ENCODE measurements around the gene LGMN.

Gene LGMN

DNA sequence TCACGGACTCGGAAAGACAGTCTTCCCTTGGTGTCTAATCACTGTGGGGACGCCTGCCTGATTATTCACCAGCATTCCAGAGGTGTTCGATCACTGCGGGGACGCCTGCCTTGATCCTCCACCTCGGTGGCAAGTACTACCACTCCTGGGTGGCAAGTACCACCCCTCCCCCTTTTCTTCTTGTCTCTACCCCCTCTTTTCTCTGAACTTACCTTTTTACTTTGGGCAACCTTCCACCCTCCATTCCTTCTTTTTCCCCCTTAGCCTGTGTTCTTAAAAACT is 12.0 kb upstream of the LGMN start:
- DNase-seq (ENCODE audit: low read depth), result no peak

DNA sequence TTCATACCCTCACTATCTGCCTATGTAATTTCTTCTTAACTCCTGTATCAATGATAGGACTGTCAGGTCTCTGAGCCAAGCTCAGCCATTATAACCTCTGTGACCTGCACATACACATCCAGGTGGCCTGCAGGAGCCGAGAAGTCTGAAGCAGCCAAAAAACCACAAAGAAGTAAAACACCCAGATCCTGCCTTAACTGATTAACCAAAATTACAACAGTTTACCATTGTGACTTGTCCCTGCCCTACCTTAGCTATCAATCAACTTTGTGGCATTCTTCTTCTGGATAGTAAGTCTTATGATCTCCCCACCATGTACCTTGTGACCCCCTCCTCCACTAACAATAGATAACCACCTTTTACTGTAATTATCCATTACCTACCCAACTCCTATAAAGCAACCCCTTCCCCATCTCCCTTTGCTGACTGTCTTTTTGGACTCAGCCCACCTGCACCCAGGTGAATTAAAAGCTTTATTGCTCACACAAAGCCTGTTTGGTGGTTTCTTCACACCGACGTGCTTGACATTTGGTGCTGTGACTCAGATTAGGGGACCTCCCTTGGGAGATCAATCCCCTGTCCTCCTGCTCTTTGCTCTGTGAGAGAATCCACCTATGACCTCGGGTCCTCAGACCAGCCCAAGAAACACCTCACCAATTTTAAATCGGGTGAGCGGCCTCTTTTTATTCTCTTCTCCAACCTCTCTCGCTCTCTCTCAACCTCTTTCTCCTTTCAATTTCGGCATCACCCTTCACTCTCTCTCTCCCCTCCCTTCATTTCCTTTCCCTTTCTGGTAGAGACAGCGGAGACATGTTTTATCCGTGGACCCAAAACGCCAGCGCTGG is 11.5 kb upstream of the LGMN start:
- no peak for DNase-seq (ENCODE audit: low read depth)

DNA sequence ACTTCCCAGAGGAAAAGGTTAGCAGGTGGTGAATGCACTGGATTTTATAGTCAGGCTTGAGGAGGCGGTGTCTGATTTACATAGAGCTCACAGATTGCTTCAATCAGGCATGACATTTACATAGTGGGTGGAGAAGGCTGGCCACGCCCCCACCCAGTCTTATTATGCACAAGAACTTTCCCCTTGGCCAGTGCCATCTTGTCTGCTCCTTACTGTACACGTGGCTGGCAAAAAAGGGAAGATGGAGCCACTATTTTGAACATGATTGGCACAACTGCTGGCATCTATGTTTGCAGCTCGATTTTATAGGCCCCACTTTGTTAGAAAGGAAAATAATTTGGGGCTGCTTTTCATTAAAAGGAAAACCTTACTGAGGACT is 10.9 kb upstream of the LGMN start:
- no peak for DNase-seq (ENCODE audit: low read depth)

DNA sequence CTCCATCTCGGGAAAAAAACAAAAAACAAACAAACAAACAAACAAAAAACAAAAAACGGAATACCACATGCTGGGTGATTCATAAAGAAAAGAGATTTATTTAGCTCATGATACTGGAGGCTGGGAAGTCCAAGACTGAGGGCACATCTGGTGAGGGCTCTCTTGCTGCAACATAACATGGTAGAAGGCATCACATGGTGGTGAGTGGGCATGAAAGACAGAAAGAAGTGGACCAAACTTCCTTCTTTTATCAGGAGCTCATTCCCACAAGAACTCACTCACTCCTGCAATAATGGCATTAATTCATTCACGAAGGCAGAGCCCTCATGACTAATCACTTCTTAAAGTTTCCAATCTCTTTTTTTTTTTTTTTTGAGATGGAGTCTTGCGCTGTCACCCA is 8.0 kb upstream of the LGMN start:
- DNase-seq (ENCODE audit: low read depth), result no peak

DNA sequence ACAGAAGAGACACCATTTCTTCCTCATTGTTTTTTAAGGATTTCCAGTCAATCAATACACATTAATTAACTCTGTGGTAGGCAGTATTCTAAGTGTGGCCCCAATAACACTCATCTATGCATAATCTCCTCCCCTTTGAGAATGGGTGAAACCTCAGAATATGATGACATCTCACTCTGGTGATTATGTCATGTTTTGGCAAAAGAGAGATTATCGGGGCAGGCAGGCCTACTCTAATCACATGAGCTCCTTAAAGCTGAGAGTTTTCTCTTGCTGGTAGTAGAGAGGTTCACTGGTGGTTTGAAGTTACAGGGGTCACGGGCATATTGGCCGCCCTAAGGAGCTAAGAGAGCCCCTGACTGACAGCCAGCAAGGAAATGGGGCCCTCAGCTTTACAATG is 7.1 kb upstream of the LGMN start:
- DNase-seq (ENCODE audit: low read depth), result no peak

DNA sequence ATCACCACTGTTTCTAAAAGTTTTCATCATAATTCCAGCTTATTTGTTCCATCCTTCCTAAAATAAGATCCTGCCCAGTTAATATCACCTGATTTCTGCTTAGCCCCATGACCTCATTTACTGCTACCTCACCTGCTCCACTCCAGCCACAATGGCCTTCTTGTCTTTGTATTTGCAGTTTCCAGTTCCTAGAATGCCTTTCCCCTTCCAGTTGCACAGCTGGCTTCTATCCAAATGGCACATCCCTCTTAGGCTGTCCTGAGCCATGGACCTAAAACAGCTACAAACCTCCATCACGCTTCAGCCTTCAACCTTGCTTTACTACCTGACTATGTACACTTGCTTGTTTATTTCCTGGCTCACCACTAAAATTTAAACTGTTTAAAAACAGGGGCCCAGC is 6.5 kb upstream of the LGMN start:
- DNase-seq (ENCODE audit: low read depth), result no peak

DNA sequence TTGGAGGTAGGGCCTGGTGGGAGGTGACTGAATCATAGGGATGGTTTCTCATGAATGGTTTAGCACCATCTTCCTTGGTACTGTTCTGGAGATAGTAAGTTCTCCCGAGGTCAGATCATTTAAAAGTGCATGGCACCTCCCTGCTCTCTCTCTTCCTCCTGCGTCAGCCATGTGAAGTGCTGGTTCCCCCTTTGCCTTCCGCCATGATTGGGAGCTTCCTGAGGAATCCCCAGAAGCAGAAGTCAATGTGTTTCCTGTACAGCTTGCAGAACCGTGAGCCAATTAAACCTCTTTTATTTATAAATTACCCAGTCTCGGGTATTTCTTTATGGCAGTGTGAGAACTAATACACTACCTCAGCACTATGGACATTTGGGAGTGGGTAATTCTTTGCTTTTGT is 4.8 kb upstream of the LGMN start:
- DNase-seq (ENCODE audit: low read depth), result no peak

DNA sequence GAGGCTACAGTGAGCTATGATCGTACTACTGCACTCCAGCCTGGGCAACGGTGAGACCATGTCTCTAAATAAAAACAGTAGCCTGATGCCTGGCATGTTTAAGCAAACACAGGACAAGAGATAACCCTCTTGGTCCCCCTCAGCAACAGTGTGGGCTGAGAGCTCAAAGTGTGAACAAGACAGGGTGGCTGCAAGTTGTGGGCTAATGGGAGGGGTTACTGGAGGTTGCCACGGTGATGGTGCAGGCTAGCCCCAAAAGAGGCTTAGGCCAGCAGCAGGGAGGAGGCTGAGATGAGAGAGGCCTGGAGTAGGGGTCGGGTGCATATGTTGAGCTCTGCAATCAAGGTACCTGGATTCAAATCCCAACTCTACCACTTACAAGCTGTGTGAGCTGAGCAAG is 3.4 kb upstream of the LGMN start:
- no peak for DNase-seq (ENCODE audit: low read depth)

DNA sequence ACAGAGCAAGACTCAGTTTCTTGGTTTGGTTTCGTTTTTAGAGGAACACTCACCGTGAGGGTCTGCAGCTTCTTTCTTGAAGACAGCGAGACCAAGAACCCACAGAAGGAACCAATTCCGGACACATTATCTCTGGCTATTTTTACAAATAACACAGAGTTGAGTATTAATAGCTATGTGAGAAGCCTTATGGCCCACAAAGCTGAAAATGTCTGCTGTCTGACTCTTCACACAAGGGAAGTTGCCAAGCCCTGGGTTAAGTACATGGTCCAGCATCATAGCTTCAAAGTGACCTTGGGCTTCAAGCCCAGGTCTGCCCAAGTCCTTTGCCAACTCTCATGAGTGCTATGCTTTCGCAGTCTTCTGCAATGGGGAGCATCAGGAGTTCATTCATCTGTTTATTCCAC is 2.6 kb upstream of the LGMN start:
- DNase-seq (ENCODE audit: low read depth), result no peak

DNA sequence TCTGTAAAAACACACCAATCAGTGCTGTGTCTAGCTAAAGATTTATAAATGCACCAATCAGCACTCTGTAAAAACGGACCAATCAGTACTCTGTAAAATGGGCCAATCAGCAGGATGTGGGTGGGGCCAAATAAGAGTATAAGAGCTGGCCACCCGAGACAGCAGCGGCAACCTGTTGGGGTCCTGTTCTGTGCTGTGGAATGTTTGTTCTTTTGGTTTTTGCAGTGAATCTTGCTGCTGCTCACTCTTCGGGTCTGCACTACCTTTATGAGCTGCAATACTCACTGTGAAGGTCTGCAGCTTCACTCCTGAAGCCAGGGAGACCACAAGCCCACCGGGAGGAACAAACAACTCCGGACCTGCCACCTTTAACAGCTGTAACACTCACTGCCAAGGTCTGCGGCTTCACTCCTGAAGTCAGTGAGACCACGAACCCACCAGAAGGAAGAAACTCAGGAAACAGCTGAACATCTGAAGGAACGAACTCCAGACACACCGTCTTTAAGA is 1.8 kb upstream of the LGMN start:
- peak; percentile 15 for DNase-seq (ENCODE audit: low read depth)

DNA sequence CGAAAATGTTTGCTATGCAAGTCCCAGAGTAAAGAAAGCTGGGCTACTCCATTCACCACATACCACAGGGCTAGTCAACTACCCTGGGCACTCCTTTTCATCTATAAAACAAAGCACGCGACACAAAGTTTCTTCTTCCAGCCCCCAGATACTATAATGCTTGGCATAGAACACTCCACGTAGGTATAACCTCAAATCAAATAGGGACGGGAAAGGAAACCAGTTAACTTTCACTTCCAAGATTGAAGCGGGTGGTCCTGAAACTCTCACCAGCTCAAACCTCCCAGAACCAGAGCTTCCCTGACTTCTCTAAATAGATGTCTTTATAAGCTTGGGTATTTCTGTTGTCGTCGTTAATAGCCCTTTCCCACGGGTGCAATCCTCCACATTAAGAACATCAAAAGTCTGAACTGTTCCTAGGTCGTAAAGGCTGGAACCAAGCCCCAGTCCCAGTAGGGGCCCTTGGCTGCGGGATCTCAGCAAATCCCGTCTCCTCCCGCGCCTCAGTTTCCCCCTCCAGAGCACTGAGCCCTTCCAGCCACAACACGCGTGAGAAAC is 647 bp downstream of the LGMN start:
- no peak for DNase-seq (ENCODE audit: low read depth)

DNA sequence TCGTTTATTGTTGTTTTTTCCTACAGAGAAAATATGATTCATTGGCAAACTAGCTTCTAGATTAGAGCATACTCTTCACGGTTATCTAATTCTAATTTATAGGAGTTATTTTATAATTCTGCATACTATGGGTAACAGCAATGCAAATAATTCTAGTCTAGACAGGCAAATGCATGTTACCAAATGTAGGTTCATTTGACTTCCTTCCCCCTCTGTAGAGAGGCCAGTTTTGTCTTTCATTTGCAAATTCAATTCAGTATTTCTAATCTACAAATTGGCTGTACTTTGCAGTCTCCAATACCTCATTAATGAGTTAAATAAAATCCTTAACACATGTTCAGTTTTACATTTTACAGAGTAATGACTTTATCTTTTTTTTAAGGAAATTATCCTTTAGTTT is 4.2 kb downstream of the LGMN start:
- DNase-seq (ENCODE audit: low read depth), result no peak

DNA sequence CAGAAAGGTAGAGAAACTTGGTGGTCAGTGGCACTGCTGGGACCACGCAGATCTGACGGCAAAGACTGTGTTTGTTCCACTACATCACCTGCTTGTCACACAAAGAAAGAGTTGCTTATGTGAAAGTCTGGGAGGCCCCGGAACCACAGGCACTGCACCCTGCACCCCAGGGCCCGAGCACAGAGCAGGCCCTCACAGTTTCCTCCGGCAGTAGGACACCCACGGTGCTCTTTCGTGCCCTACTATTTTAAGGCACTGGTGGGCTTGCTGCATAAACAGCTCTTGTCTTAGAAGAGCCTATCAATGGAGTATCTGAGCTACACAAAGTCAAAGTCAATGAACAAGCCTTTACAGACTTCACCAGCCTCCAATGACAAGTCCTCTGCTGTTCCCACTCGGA is 8.0 kb downstream of the LGMN start:
- no peak for DNase-seq (ENCODE audit: low read depth)

DNA sequence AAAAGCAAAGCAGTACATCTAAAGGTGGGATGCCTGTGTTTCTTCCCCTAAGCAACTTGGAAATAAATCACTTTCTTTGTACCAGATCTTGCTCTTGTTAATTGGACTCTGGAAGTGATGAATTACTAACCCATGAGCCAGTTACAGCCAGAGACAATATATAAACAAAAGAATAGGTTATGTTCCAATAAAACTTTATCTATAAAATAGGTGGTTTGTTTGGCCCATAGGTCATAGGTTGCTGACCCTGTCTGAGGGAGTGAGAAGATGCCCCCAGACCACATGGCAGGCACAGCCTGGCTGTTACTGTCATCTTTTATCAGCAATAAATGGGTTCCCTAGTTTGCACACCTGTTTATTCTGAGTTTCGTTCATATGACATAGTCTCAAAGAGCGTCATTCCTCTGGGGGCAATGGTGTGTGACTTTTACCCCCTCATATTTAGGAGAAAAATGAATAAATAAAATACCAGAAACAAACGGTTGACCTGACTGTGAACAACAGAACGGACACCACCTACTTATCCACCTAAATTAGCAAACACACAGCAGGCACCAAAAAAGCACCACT is 10.7 kb downstream of the LGMN start:
- DNase-seq (ENCODE audit: low read depth), result no peak

DNA sequence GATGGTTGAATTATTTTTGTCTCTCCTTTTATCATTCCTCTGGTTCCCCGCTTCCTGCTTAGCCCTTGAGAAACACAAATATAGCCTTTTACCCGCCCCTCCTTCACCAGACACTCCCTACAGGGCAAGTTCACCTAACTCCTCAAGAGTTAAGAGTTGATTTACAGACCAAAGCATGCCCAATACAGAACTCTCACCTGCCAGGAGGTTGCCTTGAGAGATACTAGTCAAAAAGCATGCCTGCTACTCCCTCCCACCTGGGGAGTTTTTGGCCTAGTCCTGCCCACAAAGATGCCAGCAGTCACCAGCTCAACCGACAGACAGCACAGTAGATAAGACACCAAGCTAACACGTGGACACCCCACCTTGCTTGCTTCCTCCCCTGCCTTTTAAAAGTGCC is 11.2 kb downstream of the LGMN start:
- no peak for DNase-seq (ENCODE audit: low read depth)

DNA sequence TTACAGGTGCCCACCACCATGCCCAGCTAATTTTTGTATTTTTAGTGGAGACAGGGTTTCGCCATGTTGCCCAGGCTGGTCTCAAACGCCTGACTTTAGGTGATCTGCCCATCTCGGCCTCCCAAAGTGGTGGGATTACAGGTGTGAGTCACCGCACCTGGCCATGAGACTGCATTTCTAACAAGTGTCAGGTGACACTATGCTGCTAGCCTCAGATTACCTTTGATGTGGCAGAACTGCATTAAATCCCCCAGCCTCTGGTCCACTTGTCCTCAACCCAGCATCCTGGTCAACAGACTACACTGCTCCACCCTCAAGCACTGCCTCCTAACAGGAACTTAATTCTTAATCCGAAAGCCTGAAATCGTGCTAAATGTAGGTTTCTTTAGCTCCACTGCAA is 13.1 kb downstream of the LGMN start:
- DNase-seq (ENCODE audit: low read depth), result no peak

DNA sequence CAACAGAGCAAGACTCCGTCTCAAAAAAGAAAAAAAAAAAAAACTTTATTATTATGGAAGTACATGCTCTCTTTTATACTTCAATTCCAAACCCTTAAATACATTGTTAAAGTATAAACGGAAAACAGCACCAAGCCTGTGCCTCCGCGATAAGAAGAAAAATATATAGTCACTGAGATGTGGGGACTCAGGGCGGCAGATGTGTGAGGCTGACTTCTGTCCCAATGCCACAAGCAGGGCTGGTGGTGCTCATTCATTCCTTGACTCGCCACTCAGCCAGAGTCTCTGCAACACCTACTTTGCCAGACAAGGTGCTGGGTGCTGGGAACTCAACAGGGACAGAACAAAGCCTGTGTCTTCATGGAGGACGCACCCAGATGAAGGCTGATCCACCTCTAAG is 13.8 kb downstream of the LGMN start:
- DNase-seq (ENCODE audit: low read depth), result no peak

DNA sequence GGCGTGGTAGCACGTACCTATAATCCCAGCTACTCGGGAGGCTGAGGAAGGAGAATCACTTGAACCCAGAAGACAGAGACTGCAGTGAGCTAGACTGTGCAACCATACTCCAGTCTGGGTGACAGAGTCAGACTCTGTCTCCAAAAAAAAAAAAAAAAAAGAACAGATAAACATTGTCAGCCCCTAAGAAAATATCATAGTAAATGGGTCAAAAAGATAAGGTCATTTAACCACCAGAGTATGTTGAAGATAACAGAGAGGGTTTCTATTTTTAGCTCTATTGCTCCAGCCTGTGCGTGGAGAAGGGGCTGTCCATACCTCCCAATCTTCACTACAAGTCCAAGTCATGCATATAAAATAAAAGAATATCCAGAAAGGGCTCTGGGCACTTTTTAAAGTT is 15.4 kb downstream of the LGMN start:
- DNase-seq (ENCODE audit: low read depth), result no peak

DNA sequence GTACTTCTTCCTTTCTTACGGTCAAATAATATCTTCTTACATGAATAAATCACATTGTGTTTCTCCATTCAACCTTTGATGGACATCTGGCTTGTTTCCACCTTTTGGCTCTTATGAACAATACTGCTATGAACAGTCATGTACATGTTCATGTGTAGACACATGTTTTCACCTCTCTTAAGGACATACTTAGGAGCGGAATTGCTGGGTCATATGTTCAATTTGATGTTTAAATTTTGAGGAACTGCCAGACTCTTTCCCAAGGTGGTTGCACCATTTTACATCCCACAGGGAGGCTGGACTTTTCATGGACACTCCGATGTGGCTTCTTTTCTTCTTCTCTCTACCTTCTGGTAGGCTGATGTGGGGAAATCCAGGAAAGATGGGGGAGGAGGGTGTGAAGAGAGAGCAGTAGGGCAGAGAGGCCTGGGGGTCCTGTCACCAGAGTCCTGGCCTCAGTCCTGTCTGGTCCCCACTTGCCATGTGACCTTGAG is 16.8 kb downstream of the LGMN start:
- DNase-seq (ENCODE audit: low read depth), result no peak

DNA sequence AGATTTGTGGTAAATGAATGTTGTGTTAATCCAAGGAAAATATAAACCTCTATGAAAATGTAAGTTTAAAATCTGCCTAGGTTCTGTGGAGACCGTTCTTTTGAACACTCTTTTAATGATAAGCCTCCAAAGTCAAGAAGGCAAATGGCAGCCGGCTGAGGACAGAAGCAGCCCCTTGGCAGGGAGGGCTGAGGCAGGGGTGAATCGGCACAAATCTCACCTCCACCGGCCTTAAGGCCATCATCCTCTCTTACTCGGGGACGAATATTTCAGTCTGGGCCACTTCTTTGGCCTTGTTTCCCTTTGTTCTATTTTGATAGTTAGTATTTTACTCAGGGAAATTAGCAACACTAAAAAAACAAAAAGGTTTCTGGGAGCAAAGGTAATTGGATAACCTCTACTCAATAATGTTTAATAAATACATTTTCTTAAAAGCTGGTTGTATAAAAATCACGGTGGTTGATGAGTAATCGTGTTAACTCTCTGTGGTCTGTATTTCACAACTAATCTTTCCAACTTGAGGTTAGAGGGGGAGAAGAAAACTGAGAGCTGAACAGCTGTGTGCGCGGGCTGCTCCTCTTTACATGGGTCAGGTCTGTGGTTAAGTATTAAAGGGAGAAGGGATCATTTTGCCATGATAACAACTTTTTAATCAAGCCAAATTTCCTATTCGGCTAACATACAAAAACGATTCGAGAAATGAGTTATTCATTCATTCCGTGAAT is 18.6 kb downstream of the LGMN start:
- no peak for DNase-seq (ENCODE audit: low read depth)

DNA sequence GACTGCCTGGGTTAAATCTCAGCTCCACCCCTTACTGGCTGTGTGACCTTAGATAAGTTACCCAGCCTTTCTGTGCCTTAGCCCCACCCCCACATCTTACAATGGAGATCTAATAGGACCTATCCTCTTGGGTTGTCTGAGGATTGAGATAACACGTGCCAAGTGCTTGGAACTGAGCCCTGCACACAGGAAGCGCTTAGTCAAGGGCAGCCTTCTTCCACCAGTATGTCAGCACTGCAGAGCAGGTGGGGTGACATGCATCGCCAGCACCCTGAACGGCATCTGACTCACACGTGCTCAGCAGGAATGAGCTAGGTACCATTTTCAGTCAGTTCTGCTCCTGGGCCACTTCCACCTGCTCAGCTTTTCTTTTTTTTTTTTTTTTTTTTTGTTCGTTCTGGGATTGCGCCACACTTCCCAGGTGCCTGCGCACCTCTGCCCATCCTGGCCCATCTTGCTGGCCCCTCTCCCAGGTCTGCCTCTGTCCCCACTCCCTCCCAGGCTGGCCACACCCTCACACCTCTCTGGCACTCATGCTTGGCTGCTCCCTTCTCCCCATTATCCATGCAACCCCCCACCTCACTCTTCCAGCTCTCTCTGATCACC is 19.6 kb downstream of the LGMN start:
- peak; percentile 25 for DNase-seq (ENCODE audit: low read depth)

DNA sequence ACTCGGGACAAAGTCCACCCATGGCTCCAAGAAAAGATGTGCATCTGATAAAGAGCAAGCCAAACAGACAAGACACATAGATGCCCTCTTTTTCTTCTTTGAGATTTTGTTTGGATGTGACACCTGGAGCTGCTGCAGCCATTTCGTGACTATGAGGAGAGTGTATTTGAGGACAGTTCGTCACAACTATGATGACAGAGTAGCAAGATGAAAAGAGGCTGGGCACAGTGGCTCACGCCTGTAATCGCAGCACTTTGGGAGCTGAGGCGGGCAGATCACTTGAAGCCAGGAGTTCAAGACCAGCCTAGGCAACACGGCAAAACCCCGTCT is 21.5 kb downstream of the LGMN start:
- no peak for DNase-seq (ENCODE audit: low read depth)

All from activated T-cell treated with anti-CD3 and anti-CD28 coated beads for 24 hours (primary cell).